PC-3 (cell line): ENCODE measurements around the gene THOC5.
"Not testable (repeated sequence)": the region's sequence is repeated elsewhere in the genome, so short reads cannot be mapped to it uniquely, and the experiment has no call there.

ENCODE experiments used
- CTCF ChIP-seq: fragments of 300-600 bp; sonication (generic); conservative IDR thresholded peaks from 2 replicates; pipeline ENCODE4 v1.5.1; 2017; ENCODE audit warnings: antibody characterized with exemption, low read depth, mild to moderate bottlenecking, low read length
- EZH2 ChIP-seq: fragments of 300-600 bp; sonication (generic); IDR thresholded peaks from one replicate; pipeline ENCODE4 v1.6.1; 2017; ENCODE audit warnings: antibody characterized with exemption, mild to moderate bottlenecking, low read length; ENCODE audit not compliant: unreplicated experiment

GRCh38 chr22:29566513-29566912, 13.0 kb upstream of the THOC5 start:
- TF ChIP-seq EZH2, CTCF: not testable (repeated sequence)
